Liver (tissue), 9 donors: ENCODE data around the gene TUBB6. TPM values are rescaled to one million over a fixed set of nuclear protein-coding genes. Genes with fewer than 3 reads are reported as not detected.

Experiments
- DNase-seq: peaks from one replicate; pipeline ENCODE4 v3.0.0-alpha.2; 2017; ENCODE audit warnings: low spot score
- H3K27ac ChIP-seq, 2 donors: one replicate each; pipeline ENCODE4 v1.7.0; 2013; ENCODE audit warnings: inconsistent platforms in 2 of 2, low read length in 2 of 2, control low read depth in 1 of 2, low read depth in 1 of 2, mild to moderate bottlenecking in 1 of 2
- H3K27me3 ChIP-seq, 4 donors: one replicate each; pipeline versions ENCODE4 v1.6.1 to v1.7.0; 2013; ENCODE audit warnings: low read length in 3 of 4, inconsistent platforms in 1 of 4, mild to moderate bottlenecking in 1 of 4, moderate library complexity in 1 of 4; ENCODE audit not compliant: control insufficient read depth in 4 of 4, insufficient read depth in 4 of 4
- H3K36me3 ChIP-seq, 4 donors: one replicate each; pipeline versions ENCODE4 v1.6.1 to v1.7.0; 2013; ENCODE audit warnings: low read length in 3 of 4, mild to moderate bottlenecking in 3 of 4, low read depth in 1 of 4, moderate library complexity in 1 of 4; ENCODE audit not compliant: control insufficient read depth in 4 of 4, insufficient read depth in 3 of 4
- H3K4me1 ChIP-seq, 4 donors: one replicate each; pipeline versions ENCODE4 v1.6.1 to v1.7.0; 2013; ENCODE audit warnings: low read length in 3 of 4, mild to moderate bottlenecking in 3 of 4, moderate library complexity in 1 of 4; ENCODE audit not compliant: control insufficient read depth in 4 of 4, insufficient read depth in 4 of 4
- H3K4me3 ChIP-seq, 3 donors: one replicate each; pipeline versions ENCODE4 v1.6.1 to v1.7.0; 2013; ENCODE audit warnings: low read length in 3 of 3, control low read depth in 1 of 3, low read depth in 1 of 3, mild to moderate bottlenecking in 1 of 3
- H3K9ac ChIP-seq, 2 donors: one replicate each; pipeline ENCODE4 v1.7.0; 2013; ENCODE audit warnings: low read length in 2 of 2, mild to moderate bottlenecking in 2 of 2, moderate library complexity in 2 of 2, control low read depth in 1 of 2, low read depth in 1 of 2
- H3K9me3 ChIP-seq, 4 donors: one replicate each; pipeline versions ENCODE4 v1.6.1 to v1.7.0; 2013; ENCODE audit warnings: low read length in 3 of 4; ENCODE audit not compliant: control insufficient read depth in 4 of 4
- EGR1 ChIP-seq, 2 donors: IDR thresholded peaks; 2 replicates each; pipeline ENCODE4 v1.6.1; 2016 to 2018; ENCODE audit warnings: antibody characterized with exemption in 2 of 2, low read depth in 2 of 2
- FOXA1 ChIP-seq: IDR thresholded peaks from 2 replicates; pipeline ENCODE4 v1.6.1; 2016; ENCODE audit warnings: antibody characterized with exemption
- FOXA2 ChIP-seq: IDR thresholded peaks from 2 replicates; pipeline ENCODE4 v1.6.1; 2016; ENCODE audit warnings: antibody characterized with exemption
- GABPA ChIP-seq, 2 donors: IDR thresholded peaks in 1 of 2; conservative IDR thresholded peaks in 1 of 2; 2 replicates each; pipeline ENCODE4 v1.6.1; 2016; ENCODE audit warnings: antibody characterized with exemption in 2 of 2, mild to moderate bottlenecking in 1 of 2, moderate library complexity in 1 of 2
- HNF4A ChIP-seq, 2 donors: conservative IDR thresholded peaks; 2 replicates each; pipeline ENCODE4 v1.6.1; 2016; ENCODE audit warnings: antibody characterized with exemption in 2 of 2, mild to moderate bottlenecking in 2 of 2
- HNF4G ChIP-seq: IDR thresholded peaks from 2 replicates; pipeline ENCODE4 v1.6.1; 2016; ENCODE audit warnings: antibody characterized with exemption
- JUND ChIP-seq, 2 donors: IDR thresholded peaks; 2 replicates each; pipeline ENCODE4 v1.6.1; 2016; ENCODE audit warnings: antibody characterized with exemption in 2 of 2
- MAX ChIP-seq: IDR thresholded peaks from 2 replicates; pipeline ENCODE4 v1.6.1; 2016; ENCODE audit warnings: antibody characterized with exemption
- NR2F2 ChIP-seq: IDR thresholded peaks from 2 replicates; pipeline ENCODE4 v1.6.1; 2016; ENCODE audit warnings: antibody characterized with exemption
- RAD21 ChIP-seq, 2 donors: IDR thresholded peaks; 2 replicates each; pipeline ENCODE4 v1.6.1; 2016; ENCODE audit warnings: antibody characterized with exemption in 2 of 2, mild to moderate bottlenecking in 2 of 2
- REST ChIP-seq: IDR thresholded peaks from 2 replicates; pipeline ENCODE4 v1.6.1; 2016; ENCODE audit warnings: antibody characterized with exemption, mild to moderate bottlenecking
- RXRA ChIP-seq, 2 donors: IDR thresholded peaks; 2 replicates each; pipeline ENCODE4 v1.6.1; 2017 to 2018; ENCODE audit warnings: antibody characterized with exemption in 2 of 2, mild to moderate bottlenecking in 1 of 2
- SP1 ChIP-seq: IDR thresholded peaks from 2 replicates; pipeline ENCODE4 v1.6.1; 2018; ENCODE audit warnings: antibody characterized with exemption, mild to moderate bottlenecking
- TAF1 ChIP-seq: conservative IDR thresholded peaks from 2 replicates; pipeline ENCODE4 v1.6.1; 2016; ENCODE audit warnings: antibody characterized with exemption, mild to moderate bottlenecking
- YY1 ChIP-seq: IDR thresholded peaks from 2 replicates; pipeline ENCODE4 v1.6.1; 2016; ENCODE audit warnings: antibody characterized with exemption, mild to moderate bottlenecking
- ZBTB33 ChIP-seq: IDR thresholded peaks from 2 replicates; pipeline ENCODE4 v1.6.1; 2016; ENCODE audit warnings: antibody characterized with exemption
- WGBS: extraction: QIAGEN DNeasy Blood & Tissue Kit; methylation state at CpG from one replicate; pipeline ENCODE4 v1.1.7; 2013; 5-methylcytosine and 5-hydroxymethylcytosine counted together
- polyA plus RNA-seq, 2 donors: library from polyadenylated mRNA; stranded (reverse) in 1 of 2; unstranded in 1 of 2; fragments of 200-250 nt in 1 of 2; fragments of >200 nt in 1 of 2; fragmentation: Nextera tagmentation in 1 of 2; extraction: Ambion mirVana in 1 of 2; gene quantifications; one replicate each; pipeline versions ENCODE4 v1.2.1 to v1.2.3, GENCODE V29; 2013 to 2015
- total RNA-seq, 2 donors: library from RNA; depleted of rRNA; stranded (reverse); fragments of >200 nt; gene quantifications; one replicate each; pipeline ENCODE4 v1.2.3, GENCODE V29; 2014
- TF ChIP-seq, protein P1 (sequence below): fragments of 150-350 bp; IDR thresholded peaks from 2 replicates; pipeline ENCODE4 v1.5.1; 2017; ENCODE audit warnings: improper control_type of control experiment, low read depth, low read length; ENCODE audit not compliant: missing input control
- TF ChIP-seq, protein P2 (sequence below): IDR thresholded peaks from 2 replicates; pipeline ENCODE4 v1.6.1; 2016; ENCODE audit warnings: antibody characterized with exemption
- donor health status: healthy.
- donor health status: healthy.
- donor health status: healthy.
- donor health status: healthy.
- donor health status: healthy.

TUBB6 gene
- total and polyA plus RNA-seq, 4 donors, result 5.5 to 347 (median 17.5) TPM

DNA sequence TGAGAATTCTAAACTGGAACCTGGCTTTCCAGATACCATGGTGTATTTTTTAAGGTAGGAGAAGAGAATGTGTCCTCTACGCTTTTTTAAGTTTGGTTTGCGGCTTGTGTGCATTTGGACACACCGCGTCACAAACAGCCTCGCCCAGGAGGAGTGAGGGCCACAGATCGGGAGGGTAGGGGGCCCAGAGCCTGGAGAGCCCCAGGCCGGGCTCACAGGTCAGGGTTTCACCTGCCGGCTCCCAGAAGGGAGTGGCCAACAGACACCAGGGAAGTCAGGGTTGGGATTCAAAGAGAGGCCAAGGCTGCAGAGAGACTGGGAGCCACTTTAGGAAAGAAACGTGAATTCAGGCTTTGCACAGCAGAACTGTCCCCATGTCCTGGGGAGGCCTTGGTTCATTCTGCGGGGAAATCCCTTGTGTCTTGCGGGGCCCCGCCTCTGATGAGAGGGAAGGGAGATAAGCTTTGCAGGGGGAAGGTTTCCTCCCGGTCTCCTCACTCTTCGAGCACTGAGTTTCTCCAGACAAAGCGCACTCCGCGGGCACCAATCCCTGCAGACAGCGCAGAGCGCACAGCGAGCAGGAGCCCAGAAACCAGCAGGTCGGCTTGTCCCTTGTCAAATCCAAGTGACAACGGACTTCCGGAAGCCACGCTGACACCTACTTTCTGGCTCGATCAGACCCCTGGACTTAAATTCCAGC, 2.0 kb upstream of the TUBB6 start:
- TF ChIP-seq FOXA1 (no peak), RXRA (IDR thresholded peaks at IDR 0.05) (no peak), FOXA2 (no peak), ZBTB33 (no peak), TAF1 (no peak), HNF4G (no peak), JUND (IDR thresholded peaks at IDR 0.05) (no peak), NR2F2 (no peak), GABPA (IDR thresholded peaks at IDR 0.05 in 1 of 2, conservative IDR thresholded peaks at IDR 0.05 in 1 of 2) (no peak), RAD21 (IDR thresholded peaks at IDR 0.05) (no peak), SP1 (no peak), REST (no peak), HNF4A (conservative IDR thresholded peaks at IDR 0.05) (no peak), YY1 (no peak), MAX (no peak), EGR1 (IDR thresholded peaks at IDR 0.05; ENCODE audit: low read depth in 2 of 2) (no peak)
- TF ChIP-seq, protein P1, sequence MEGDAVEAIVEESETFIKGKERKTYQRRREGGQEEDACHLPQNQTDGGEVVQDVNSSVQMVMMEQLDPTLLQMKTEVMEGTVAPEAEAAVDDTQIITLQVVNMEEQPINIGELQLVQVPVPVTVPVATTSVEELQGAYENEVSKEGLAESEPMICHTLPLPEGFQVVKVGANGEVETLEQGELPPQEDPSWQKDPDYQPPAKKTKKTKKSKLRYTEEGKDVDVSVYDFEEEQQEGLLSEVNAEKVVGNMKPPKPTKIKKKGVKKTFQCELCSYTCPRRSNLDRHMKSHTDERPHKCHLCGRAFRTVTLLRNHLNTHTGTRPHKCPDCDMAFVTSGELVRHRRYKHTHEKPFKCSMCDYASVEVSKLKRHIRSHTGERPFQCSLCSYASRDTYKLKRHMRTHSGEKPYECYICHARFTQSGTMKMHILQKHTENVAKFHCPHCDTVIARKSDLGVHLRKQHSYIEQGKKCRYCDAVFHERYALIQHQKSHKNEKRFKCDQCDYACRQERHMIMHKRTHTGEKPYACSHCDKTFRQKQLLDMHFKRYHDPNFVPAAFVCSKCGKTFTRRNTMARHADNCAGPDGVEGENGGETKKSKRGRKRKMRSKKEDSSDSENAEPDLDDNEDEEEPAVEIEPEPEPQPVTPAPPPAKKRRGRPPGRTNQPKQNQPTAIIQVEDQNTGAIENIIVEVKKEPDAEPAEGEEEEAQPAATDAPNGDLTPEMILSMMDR, result no peak
- TF ChIP-seq, protein P2, sequence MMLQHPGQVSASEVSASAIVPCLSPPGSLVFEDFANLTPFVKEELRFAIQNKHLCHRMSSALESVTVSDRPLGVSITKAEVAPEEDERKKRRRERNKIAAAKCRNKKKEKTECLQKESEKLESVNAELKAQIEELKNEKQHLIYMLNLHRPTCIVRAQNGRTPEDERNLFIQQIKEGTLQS, result no peak
- DNase-seq, result peak; percentile 59
- peaks cover 0 to 9% (median 7%) of the 10 kb centered on the region in 4 donors for H3K4me1 ChIP-seq
- peaks cover 0 to 8% (median 0%) of the 10 kb centered on the region in 4 donors for H3K27me3 ChIP-seq
- H3K36me3 ChIP-seq, result no peaks in the 10 kb centered on the region
- no peak overlapping the region for H3K9ac ChIP-seq
- no peak overlapping the region for H3K4me3 ChIP-seq
- H3K9me3 ChIP-seq, result no peaks in the 10 kb centered on the region
- WGBS, result 38% methylated on average over 25 of the region's 25 CpGs
- H3K27ac ChIP-seq, result no peak overlapping the region
